ENCODE data around the gene CTXN1. TPM values are rescaled to one million over a fixed set of nuclear protein-coding genes. Genes with fewer than 3 reads are reported as not detected.
A peak's percentile ranks its signal among the peaks of the same experiment; 100 is the strongest.

Gene CTXN1
- total RNA-seq, 6 experiments from 2014 or later: 5.0 to 14.0 (median 5.4) TPM

DNA sequence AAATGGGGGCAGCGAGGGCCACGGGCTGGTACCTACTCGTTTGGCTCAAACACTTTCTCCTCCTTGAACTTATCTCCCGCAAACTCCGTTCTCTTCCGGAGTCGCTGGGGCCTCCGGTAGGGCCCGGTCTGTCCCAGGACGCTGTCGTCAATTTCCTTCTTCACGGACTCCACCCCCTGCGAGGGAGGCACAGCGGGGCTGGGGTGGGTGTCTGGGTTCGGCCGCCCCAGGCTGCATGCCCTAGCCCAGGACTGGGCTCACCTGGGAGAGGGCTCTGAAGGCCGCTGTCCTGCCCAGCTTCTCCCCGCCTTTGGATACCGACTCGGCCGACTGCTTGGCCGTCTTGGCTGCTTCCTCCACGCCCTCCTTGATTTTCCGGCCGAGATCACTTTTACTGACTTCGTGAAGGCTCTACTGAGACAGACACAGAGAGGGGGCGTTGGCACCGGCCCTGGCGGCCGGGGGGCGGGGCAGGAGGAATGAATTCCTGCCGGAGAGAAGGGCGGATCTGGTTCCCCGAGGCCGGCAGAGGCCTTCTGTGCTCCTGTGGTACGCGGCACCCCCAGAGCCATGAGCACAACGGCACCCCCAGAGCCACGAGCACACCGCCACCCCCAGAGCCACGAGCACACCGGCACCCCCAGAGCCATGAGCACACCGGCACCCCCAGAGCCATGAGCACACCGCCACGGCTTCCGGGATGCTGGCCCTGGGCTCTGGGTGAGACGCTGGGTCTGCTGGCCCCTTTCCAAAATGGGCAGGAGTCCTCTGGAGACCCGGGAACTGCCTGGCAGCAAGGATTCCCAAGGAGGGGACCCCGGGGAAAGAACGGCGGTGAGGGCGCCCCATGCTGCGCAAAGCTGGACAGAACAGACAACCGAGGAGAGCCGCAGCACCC, 8.1 kb upstream of the CTXN1 start:
- peak; percentile 3 for TF ChIP-seq CTCF (IDR thresholded peaks at IDR 0.05)
- H3K27ac Mint-ChIP-seq: no peak overlapping the region

DNA sequence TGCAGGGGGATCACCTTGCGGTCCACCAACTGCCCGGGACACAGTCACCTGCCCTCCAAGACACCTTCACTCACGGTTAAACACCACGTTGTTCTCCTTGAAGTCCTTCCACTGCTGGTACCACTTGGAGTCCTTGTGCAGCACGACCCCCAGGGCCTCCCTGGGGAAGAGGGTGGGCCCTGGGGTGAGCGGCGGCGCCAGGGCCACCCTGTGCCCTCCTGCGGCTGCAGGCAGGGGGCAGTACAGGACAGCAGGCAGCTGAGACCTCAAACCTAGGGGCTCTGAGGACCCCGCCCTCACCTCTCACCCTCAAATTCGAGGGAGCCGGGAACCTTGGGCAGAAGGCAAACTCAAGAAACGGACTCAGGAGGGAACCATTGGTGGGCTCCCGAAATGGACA, 7.5 kb upstream of the CTXN1 start:
- Mint-ChIP-seq H3K9me3 (no peaks in the 10 kb centered on the region), H3K4me1 (ENCODE audit: low read depth) (peaks cover 13% of the 10 kb centered on the region), H3K27ac (no peak overlapping the region), H3K4me3 (no peak overlapping the region), H3K27me3 (ENCODE audit: insufficient read depth) (no peaks in the 10 kb centered on the region; the same call in 1 of the 2 replicates), H3K36me3 (ENCODE audit: low read depth) (peaks cover 2% of the 10 kb centered on the region)
- peak; percentile 68 for TF ChIP-seq CTCF (IDR thresholded peaks at IDR 0.05)
- no peak for DNase-seq

More for the DNA sequence above, 8.1 kb upstream of the CTXN1 start:
- H3K4me1 Mint-ChIP-seq (ENCODE audit: low read depth): peaks cover 6% of the 10 kb centered on the region
- H3K27me3 Mint-ChIP-seq (ENCODE audit: insufficient read depth): no peaks in the 10 kb centered on the region; the same call in 1 of the 2 replicates
- H3K4me3 Mint-ChIP-seq: no peak overlapping the region
- no peaks in the 10 kb centered on the region for H3K9me3 Mint-ChIP-seq
- H3K36me3 Mint-ChIP-seq (ENCODE audit: low read depth): peaks cover 5% of the 10 kb centered on the region; the same call in 1 of the 2 replicates
- no peak for DNase-seq

- H3K9me3 Mint-ChIP-seq: no peaks in the 10 kb centered on the region
- no peak overlapping the region for H3K27ac Mint-ChIP-seq
- H3K4me1 Mint-ChIP-seq (ENCODE audit: low read depth): peaks cover 18% of the 10 kb centered on the region
- no peaks in the 10 kb centered on the region; the same call in 1 of the 2 replicates for H3K27me3 Mint-ChIP-seq (ENCODE audit: insufficient read depth)
- no peak overlapping the region for H3K4me3 Mint-ChIP-seq
- peaks cover 4% of the 10 kb centered on the region for H3K36me3 Mint-ChIP-seq (ENCODE audit: low read depth)
- no peak for TF ChIP-seq CTCF (IDR thresholded peaks at IDR 0.05)
- no peak for DNase-seq
Observed at GRCh38 chr19:7932930-7933300, 7.0 kb upstream of the CTXN1 start.

DNA sequence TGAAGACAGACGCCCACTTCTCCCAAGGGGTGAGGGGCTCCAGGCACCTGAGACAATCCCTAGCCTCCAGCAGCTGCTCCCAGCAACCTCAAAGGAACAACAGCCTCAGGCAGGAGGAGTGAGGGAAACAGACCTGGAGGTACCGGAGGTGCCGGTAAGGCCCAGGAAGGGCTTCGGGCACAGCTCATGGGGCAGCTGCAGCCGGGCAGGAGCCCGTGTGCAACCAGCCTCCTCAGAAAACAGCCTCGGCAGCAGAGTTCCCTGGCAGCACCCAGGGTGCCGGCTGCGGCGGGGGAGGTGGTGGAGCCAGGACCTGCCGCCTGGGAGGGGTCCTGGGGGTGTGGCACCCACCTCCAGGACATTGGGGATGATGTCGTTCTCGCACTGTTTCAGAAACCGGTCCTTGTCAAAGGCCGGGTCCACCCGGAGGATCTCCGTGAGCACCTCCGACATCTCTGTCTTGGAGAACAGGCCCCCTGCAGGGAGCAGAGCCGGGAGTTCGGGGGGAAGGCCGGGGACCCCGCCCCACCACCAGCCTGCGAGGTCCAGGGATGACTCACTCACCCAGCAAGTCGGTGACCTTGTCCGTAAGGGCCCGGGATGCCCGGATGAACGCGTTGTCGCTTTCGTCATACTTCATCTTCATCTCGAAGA, 6.5 kb upstream of the CTXN1 start:
- TF ChIP-seq CTCF (IDR thresholded peaks at IDR 0.05): no peak
- Mint-ChIP-seq H3K4me1 (ENCODE audit: low read depth) (peaks cover 19% of the 10 kb centered on the region), H3K4me3 (no peak overlapping the region), H3K27ac (no peak overlapping the region), H3K9me3 (no peaks in the 10 kb centered on the region), H3K36me3 (ENCODE audit: low read depth) (peaks cover 4% of the 10 kb centered on the region), H3K27me3 (ENCODE audit: insufficient read depth) (no peaks in the 10 kb centered on the region; the same call in 1 of the 2 replicates)
- no peak for DNase-seq

- Mint-ChIP-seq H3K9me3 (no peaks in the 10 kb centered on the region), H3K27ac (no peak overlapping the region; the same call in 1 of the 2 replicates)
Observed at GRCh38 chr19:7931221-7932061, 5.5 kb upstream of the CTXN1 start.

More at GRCh38 chr19:7931221-7932061, 5.5 kb upstream of the CTXN1 start:
- Mint-ChIP-seq H3K36me3 (ENCODE audit: low read depth) (peaks cover 4% of the 10 kb centered on the region), H3K4me3 (no peak overlapping the region), H3K27me3 (ENCODE audit: insufficient read depth) (no peaks in the 10 kb centered on the region; the same call in 1 of the 2 replicates), H3K4me1 (ENCODE audit: low read depth) (peaks cover 21% of the 10 kb centered on the region)
- no peak for DNase-seq
- no peak for TF ChIP-seq CTCF (IDR thresholded peaks at IDR 0.05)
